ENCODE results near the gene ASXL2.

ASXL2 gene

GRCh38 chr2:25685741-25686140, 192.5 kb downstream of the ASXL2 start:
- Histone ChIP-seq H2AFZ (ENCODE audit: low read depth) (no peak overlapping the region), H3K79me2 (ENCODE audit: insufficient read depth, low read depth) (no peaks in the 10 kb centered on the region), H3K36me3 (ENCODE audit: insufficient read depth) (no peaks in the 10 kb centered on the region), H3K4me3 (IDR thresholded peaks at IDR 0.05; ENCODE audit: insufficient read depth, low read depth, low read length) (no peak overlapping the region), H3K9ac (no peak overlapping the region), H3K4me1 (ENCODE audit: low read depth, poor library complexity, severe bottlenecking) (no peaks in the 10 kb centered on the region), H3K4me2 (no peak overlapping the region), H3K27me3 (ENCODE audit: insufficient read depth, low read depth) (no peaks in the 10 kb centered on the region), H3K27ac (no peak overlapping the region), H4K20me1 (ENCODE audit: insufficient read depth) (no peaks in the 10 kb centered on the region)
- no peak for TF ChIP-seq CTCF (conservative IDR thresholded peaks at IDR 0.05; ENCODE audit: low read depth, low read length)

- no peak overlapping the region for H2AFZ ChIP-seq (ENCODE audit: low read depth)
- no peak for TF ChIP-seq CTCF (conservative IDR thresholded peaks at IDR 0.05; ENCODE audit: low read depth, low read length)
- no peak overlapping the region for H3K4me2 ChIP-seq
These were observed 193.5 kb downstream of the ASXL2 start for GRCh38 chr2:25684577-25685473.

More at GRCh38 chr2:25684577-25685473, 193.5 kb downstream of the ASXL2 start:
- Histone ChIP-seq H3K4me3 (IDR thresholded peaks at IDR 0.05; ENCODE audit: insufficient read depth, low read depth, low read length) (no peak overlapping the region), H3K9ac (no peak overlapping the region), H3K27ac (no peak overlapping the region), H3K4me1 (ENCODE audit: low read depth, poor library complexity, severe bottlenecking) (no peaks in the 10 kb centered on the region), H3K27me3 (ENCODE audit: insufficient read depth, low read depth) (no peaks in the 10 kb centered on the region), H3K36me3 (ENCODE audit: insufficient read depth) (no peaks in the 10 kb centered on the region), H3K79me2 (ENCODE audit: insufficient read depth, low read depth) (no peaks in the 10 kb centered on the region), H4K20me1 (ENCODE audit: insufficient read depth) (no peaks in the 10 kb centered on the region)
